ENCODE data around the gene RFTN2.

DNA sequence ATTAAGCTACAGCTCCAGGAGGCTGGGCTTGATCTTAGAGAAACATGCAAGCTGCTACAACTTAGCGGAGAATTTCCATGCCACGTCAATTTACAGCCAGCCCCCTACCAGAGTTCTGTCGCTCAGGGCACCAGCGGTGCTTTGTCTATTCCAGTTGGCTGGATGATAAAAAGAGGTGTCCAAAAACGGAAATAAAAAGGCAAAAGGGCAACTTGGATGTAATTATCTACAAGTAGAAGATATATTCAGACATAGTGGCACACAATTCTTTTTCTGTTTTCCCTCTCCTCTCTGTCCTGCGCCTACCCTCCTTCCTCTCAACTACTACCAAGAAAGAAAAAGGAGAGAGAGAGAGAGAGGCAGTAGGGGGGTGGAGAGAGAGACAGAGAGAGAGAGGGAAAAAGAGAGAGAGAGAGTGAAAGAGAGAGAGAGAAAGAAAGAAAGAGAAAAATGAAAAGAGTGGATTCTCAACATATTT lies 363 bp upstream of the RFTN2 start:
- TF ChIP-seq, protein P1, sequence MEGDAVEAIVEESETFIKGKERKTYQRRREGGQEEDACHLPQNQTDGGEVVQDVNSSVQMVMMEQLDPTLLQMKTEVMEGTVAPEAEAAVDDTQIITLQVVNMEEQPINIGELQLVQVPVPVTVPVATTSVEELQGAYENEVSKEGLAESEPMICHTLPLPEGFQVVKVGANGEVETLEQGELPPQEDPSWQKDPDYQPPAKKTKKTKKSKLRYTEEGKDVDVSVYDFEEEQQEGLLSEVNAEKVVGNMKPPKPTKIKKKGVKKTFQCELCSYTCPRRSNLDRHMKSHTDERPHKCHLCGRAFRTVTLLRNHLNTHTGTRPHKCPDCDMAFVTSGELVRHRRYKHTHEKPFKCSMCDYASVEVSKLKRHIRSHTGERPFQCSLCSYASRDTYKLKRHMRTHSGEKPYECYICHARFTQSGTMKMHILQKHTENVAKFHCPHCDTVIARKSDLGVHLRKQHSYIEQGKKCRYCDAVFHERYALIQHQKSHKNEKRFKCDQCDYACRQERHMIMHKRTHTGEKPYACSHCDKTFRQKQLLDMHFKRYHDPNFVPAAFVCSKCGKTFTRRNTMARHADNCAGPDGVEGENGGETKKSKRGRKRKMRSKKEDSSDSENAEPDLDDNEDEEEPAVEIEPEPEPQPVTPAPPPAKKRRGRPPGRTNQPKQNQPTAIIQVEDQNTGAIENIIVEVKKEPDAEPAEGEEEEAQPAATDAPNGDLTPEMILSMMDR (IDR thresholded peaks at IDR 0.05) = no peak
- TF ChIP-seq POLR2AphosphoS5 (IDR thresholded peaks at IDR 0.05) = no peak
- TF ChIP-seq EP300 (IDR thresholded peaks at IDR 0.05) = no peak
- TF ChIP-seq POLR2A (IDR thresholded peaks at IDR 0.05; ENCODE audit: low read depth) = no peak

Data from esophagus muscularis mucosa (tissue), 4 donors.